GM12878 (cell line): Measurements from ENCODE around the gene DRAP1. TPM values are rescaled to one million over a fixed set of nuclear protein-coding genes. Genes with fewer than 3 reads are reported as not detected.

Source experiments
- CBX3 ChIP-seq: fragments of 200-600 bp; sonication (generic); IDR thresholded peaks from 2 replicates; pipeline ENCODE4 v1.6.1; 2016; ENCODE audit warnings: low read depth, borderline replicate concordance
- CBX5 ChIP-seq: sonication (generic); IDR thresholded peaks from 2 replicates; pipeline ENCODE4 v1.6.1; 2016; ENCODE audit warnings: low read depth, moderate library complexity, mild to moderate bottlenecking, inconsistent platforms
- EP300 ChIP-seq, 2 experiments: fragments of 150-350 bp in 1 of 2; IDR thresholded peaks; 2 replicates each; pipeline ENCODE4 v1.6.1; 2011 to 2012; ENCODE audit warnings: low read depth in 2 of 2, low read length in 2 of 2, borderline replicate concordance in 1 of 2, improper control_type of control experiment in 1 of 2, inconsistent platforms in 1 of 2; ENCODE audit not compliant: control insufficient read depth in 1 of 2
- KLF5 ChIP-seq: fragments of 450-650 bp; IDR thresholded peaks from 2 replicates; pipeline ENCODE4 v1.6.1; 2014; ENCODE audit warnings: mild to moderate bottlenecking; ENCODE audit not compliant: partially characterized antibody
- MTA2 ChIP-seq: fragments of 450-650 bp; IDR thresholded peaks from 2 replicates; pipeline ENCODE4 v1.6.1; 2016; ENCODE audit warnings: low read depth, mild to moderate bottlenecking, moderate library complexity
- NR2F1 ChIP-seq: fragments of 450-650 bp; conservative IDR thresholded peaks from 2 replicates; pipeline ENCODE4 v1.6.1; 2017; ENCODE audit warnings: mild to moderate bottlenecking
- POLR2AphosphoS2 ChIP-seq: IDR thresholded peaks from 2 replicates; pipeline ENCODE4 v1.6.1; 2011; ENCODE audit warnings: low read depth, mild to moderate bottlenecking, low read length, improper control_type of control experiment, moderate library complexity
- RAD51 ChIP-seq: fragments of 450-650 bp; IDR thresholded peaks from 2 replicates; pipeline ENCODE4 v1.6.1; 2016; ENCODE audit warnings: moderate library complexity, mild to moderate bottlenecking, inconsistent platforms
- RBBP5 ChIP-seq: fragments of 200-600 bp; sonication (generic); conservative IDR thresholded peaks from 2 replicates; pipeline ENCODE4 v1.6.1; 2016
- SMAD1 ChIP-seq: fragments of 450-650 bp; IDR thresholded peaks from 2 replicates; pipeline ENCODE4 v1.6.1; 2018; ENCODE audit warnings: mild to moderate bottlenecking, low read depth; ENCODE audit not compliant: partially characterized antibody
- SREBF2 ChIP-seq: IDR thresholded peaks from 2 replicates; pipeline ENCODE4 v1.6.1; 2012; ENCODE audit warnings: mild to moderate bottlenecking, low read length
- TBL1XR1 ChIP-seq: IDR thresholded peaks from 2 replicates; pipeline ENCODE4 v1.6.1; 2012; ENCODE audit warnings: low read depth, low read length, improper control_type of control experiment
- TCF3 ChIP-seq: IDR thresholded peaks from 2 replicates; pipeline ENCODE4 v1.6.1; 2012; ENCODE audit warnings: low read depth, mild to moderate bottlenecking, low read length, borderline replicate concordance; ENCODE audit not compliant: insufficient read depth
- YBX1 ChIP-seq: fragments of 450-650 bp; IDR thresholded peaks from 2 replicates; pipeline ENCODE4 v1.6.1; 2016; ENCODE audit warnings: antibody characterized with exemption
- YY1 ChIP-seq: IDR thresholded peaks from 2 replicates; pipeline ENCODE4 v1.6.1; 2011; ENCODE audit warnings: low read depth, mild to moderate bottlenecking, low read length
- ZNF207 ChIP-seq: fragments of 450-650 bp; IDR thresholded peaks from 2 replicates; pipeline ENCODE4 v1.6.1; 2014; ENCODE audit warnings: antibody characterized with exemption, mild to moderate bottlenecking, borderline replicate concordance
- polyA plus RNA-seq, 11 experiments: library from polyadenylated mRNA; depleted of rRNA in 4 of 11; unstranded in 6 of 11; stranded (reverse) in 5 of 11; fragments of >200 nt; fragmentation: Nextera tagmentation in 4 of 11; fragmentation: Illumina TruSeq in 1 of 11; extraction: Ambion mirVana in 4 of 11; extraction: Trizol in 1 of 11; gene quantifications; 1 replicate in 1 of 11; 2 replicates in 10 of 11; pipeline versions ENCODE4 v1.2.1 to v1.2.3, GENCODE V29; 2011 to 2016; ENCODE audit warnings: inconsistent platforms in 2 of 11, missing spikeins in 2 of 11, low read depth in 1 of 11
- total RNA-seq, 4 experiments: library from RNA; depleted of rRNA in 3 of 4; stranded (reverse); fragments of >200 nt in 3 of 4; fragmentation: Illumina TruSeq in 1 of 4; extraction: Trizol in 1 of 4; gene quantifications; 2 replicates each; pipeline versions ENCODE4 v1.2.1 to v1.2.3, GENCODE V29; 2013 to 2021
- TF ChIP-seq, protein P1 (sequence below): fragments of 450-650 bp; formaldehyde crosslinking; IDR thresholded peaks from 2 replicates; pipeline ENCODE4 v1.4.0; 2020; ENCODE audit warnings: mild to moderate bottlenecking, moderate library complexity
- TF ChIP-seq, protein P2 (sequence below): fragments of 450-650 bp; IDR thresholded peaks from 2 replicates; pipeline ENCODE4 v1.6.1; 2017; ENCODE audit warnings: mild to moderate bottlenecking, moderate library complexity
- TF ChIP-seq, protein P3 (sequence below): IDR thresholded peaks from 2 replicates; pipeline ENCODE4 v1.6.1; 2012; ENCODE audit warnings: low read depth, low read length, improper control_type of control experiment
- TF ChIP-seq, protein P4 (sequence below): fragments of 450-650 bp; IDR thresholded peaks from 2 replicates; pipeline ENCODE4 v1.6.1; 2016; ENCODE audit warnings: mild to moderate bottlenecking

The DRAP1 gene
- total and polyA plus RNA-seq, 10 of the 15 experiments (the other 5 are each of a cell fraction or from before 2014, with no cell fraction given), result 9.4 to 163 (median 114) TPM

DNA sequence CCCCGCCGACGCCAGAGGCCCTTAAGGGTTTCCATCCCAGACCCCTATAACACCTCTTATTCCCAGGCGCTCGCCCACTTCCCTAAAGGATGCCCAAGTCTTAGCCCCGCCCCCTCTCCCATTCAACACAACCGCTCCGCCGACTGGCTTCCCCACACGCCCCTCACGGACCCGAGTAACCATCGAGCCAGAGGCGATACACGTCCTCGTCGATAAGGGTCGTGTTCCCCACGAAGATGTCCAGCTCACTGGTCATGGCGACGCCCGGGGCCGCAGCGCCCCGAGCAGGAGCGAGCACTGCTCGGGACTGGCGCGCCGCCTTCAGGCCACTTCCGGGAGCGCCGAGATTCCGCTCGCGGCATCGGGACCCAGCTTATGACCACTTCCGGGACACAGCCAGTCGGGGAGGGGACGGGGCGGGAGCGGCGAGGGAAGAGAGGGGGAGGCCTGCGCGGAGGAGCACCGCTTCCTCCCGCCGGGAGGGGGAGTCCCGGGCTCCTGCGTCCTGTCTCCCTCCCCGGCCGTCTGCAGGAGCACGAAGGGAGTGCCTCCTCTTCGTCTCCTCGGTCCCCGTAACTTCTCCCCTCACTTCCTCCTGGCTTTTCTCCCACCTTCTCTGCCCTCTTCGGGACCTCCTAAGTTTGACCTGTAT lies 30.9 kb upstream of the DRAP1 start, which contains the start of gene FIBP (continued):
- TF ChIP-seq, protein P1, sequence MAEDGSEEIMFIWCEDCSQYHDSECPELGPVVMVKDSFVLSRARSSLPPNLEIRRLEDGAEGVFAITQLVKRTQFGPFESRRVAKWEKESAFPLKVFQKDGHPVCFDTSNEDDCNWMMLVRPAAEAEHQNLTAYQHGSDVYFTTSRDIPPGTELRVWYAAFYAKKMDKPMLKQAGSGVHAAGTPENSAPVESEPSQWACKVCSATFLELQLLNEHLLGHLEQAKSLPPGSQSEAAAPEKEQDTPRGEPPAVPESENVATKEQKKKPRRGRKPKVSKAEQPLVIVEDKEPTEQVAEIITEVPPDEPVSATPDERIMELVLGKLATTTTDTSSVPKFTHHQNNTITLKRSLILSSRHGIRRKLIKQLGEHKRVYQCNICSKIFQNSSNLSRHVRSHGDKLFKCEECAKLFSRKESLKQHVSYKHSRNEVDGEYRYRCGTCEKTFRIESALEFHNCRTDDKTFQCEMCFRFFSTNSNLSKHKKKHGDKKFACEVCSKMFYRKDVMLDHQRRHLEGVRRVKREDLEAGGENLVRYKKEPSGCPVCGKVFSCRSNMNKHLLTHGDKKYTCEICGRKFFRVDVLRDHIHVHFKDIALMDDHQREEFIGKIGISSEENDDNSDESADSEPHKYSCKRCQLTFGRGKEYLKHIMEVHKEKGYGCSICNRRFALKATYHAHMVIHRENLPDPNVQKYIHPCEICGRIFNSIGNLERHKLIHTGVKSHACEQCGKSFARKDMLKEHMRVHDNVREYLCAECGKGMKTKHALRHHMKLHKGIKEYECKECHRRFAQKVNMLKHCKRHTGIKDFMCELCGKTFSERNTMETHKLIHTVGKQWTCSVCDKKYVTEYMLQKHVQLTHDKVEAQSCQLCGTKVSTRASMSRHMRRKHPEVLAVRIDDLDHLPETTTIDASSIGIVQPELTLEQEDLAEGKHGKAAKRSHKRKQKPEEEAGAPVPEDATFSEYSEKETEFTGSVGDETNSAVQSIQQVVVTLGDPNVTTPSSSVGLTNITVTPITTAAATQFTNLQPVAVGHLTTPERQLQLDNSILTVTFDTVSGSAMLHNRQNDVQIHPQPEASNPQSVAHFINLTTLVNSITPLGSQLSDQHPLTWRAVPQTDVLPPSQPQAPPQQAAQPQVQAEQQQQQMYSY, result no peak
- TF ChIP-seq YBX1 (no peak), TCF3 (no peak; the same call in 1 of the 2 replicates), NR2F1 (0 out of 2 replicates have a peak, but pooled peaks have one; percentile 10), ZNF207 (peak; percentile 62; the same call in 1 of the 2 replicates), EP300 (IDR thresholded peaks at IDR 0.05; ENCODE audit: borderline replicate concordance in 1 of 2, control insufficient read depth in 1 of 2, low read depth in 2 of 2, low read length in 2 of 2) (peak in 1 of 2 experiments; percentile 46; a peak in 1 of 4 replicates), RBBP5 (no peak), CBX5 (no peak), SMAD1 (peak; percentile 16), RAD51 (no peak), CBX3 (no peak), SREBF2 (no peak), YY1 (peak; percentile 92), MTA2 (no peak), TBL1XR1 (no peak; the same call in 1 of the 2 replicates), POLR2AphosphoS2 (peak; percentile 87), KLF5 (peak; percentile 36)
- TF ChIP-seq, protein P2, sequence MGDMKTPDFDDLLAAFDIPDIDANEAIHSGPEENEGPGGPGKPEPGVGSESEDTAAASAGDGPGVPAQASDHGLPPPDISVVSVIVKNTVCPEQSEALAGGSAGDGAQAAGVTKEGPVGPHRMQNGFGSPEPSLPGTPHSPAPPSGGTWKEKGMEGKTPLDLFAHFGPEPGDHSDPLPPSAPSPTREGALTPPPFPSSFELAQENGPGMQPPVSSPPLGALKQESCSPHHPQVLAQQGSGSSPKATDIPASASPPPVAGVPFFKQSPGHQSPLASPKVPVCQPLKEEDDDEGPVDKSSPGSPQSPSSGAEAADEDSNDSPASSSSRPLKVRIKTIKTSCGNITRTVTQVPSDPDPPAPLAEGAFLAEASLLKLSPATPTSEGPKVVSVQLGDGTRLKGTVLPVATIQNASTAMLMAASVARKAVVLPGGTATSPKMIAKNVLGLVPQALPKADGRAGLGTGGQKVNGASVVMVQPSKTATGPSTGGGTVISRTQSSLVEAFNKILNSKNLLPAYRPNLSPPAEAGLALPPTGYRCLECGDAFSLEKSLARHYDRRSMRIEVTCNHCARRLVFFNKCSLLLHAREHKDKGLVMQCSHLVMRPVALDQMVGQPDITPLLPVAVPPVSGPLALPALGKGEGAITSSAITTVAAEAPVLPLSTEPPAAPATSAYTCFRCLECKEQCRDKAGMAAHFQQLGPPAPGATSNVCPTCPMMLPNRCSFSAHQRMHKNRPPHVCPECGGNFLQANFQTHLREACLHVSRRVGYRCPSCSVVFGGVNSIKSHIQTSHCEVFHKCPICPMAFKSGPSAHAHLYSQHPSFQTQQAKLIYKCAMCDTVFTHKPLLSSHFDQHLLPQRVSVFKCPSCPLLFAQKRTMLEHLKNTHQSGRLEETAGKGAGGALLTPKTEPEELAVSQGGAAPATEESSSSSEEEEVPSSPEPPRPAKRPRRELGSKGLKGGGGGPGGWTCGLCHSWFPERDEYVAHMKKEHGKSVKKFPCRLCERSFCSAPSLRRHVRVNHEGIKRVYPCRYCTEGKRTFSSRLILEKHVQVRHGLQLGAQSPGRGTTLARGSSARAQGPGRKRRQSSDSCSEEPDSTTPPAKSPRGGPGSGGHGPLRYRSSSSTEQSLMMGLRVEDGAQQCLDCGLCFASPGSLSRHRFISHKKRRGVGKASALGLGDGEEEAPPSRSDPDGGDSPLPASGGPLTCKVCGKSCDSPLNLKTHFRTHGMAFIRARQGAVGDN, result peak; percentile 73; the same call in 1 of the 2 replicates
- TF ChIP-seq, protein P3, sequence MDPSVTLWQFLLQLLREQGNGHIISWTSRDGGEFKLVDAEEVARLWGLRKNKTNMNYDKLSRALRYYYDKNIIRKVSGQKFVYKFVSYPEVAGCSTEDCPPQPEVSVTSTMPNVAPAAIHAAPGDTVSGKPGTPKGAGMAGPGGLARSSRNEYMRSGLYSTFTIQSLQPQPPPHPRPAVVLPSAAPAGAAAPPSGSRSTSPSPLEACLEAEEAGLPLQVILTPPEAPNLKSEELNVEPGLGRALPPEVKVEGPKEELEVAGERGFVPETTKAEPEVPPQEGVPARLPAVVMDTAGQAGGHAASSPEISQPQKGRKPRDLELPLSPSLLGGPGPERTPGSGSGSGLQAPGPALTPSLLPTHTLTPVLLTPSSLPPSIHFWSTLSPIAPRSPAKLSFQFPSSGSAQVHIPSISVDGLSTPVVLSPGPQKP, result peak; percentile 92
- TF ChIP-seq, protein P4, sequence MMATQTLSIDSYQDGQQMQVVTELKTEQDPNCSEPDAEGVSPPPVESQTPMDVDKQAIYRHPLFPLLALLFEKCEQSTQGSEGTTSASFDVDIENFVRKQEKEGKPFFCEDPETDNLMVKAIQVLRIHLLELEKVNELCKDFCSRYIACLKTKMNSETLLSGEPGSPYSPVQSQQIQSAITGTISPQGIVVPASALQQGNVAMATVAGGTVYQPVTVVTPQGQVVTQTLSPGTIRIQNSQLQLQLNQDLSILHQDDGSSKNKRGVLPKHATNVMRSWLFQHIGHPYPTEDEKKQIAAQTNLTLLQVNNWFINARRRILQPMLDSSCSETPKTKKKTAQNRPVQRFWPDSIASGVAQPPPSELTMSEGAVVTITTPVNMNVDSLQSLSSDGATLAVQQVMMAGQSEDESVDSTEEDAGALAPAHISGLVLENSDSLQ, result peak; percentile 73
